Nephron progenitor cell (in vitro differentiated cells): ENCODE results near the gene BCDIN3D.

Experiments
- DNase-seq: peaks from one replicate; pipeline ENCODE4 v3.0.0; 2021
- H3K27ac Mint-ChIP-seq: 2 replicates; pipeline ENCODE4 v1.8.0; 2021; ENCODE audit warnings: mild to moderate bottlenecking, moderate library complexity, mixed read lengths
- H3K27me3 Mint-ChIP-seq: 2 replicates; pipeline ENCODE4 v1.8.0; 2021; ENCODE audit warnings: mild to moderate bottlenecking, low read depth, mixed read lengths; ENCODE audit not compliant: poor library complexity
- H3K36me3 Mint-ChIP-seq: 2 replicates; pipeline ENCODE4 v1.8.0; 2021; ENCODE audit warnings: low read depth, mixed read lengths
- H3K4me1 Mint-ChIP-seq: 2 replicates; pipeline ENCODE4 v1.8.0; 2021; ENCODE audit warnings: mixed read lengths
- H3K4me3 Mint-ChIP-seq: 2 replicates; pipeline ENCODE4 v1.8.0; 2021; ENCODE audit warnings: mild to moderate bottlenecking, moderate library complexity, mixed read lengths
- H3K9me3 Mint-ChIP-seq: 2 replicates; pipeline ENCODE4 v1.8.0; 2021; ENCODE audit warnings: mild to moderate bottlenecking, moderate library complexity, mixed read lengths
- CTCF ChIP-seq: fragments of 200-600 bp; sonication (generic); IDR thresholded peaks from 2 replicates; pipeline ENCODE4 v1.5.0; 2021; ENCODE audit warnings: antibody characterized with exemption

BCDIN3D gene

GRCh38 chr12:49793620-49794019 is 49.3 kb downstream of the BCDIN3D start:
- no peaks in the 10 kb centered on the region for H3K9me3 Mint-ChIP-seq
- no peak for TF ChIP-seq CTCF
- H3K27me3 Mint-ChIP-seq = no peaks in the 10 kb centered on the region
- peaks cover 13% of the 10 kb centered on the region for H3K36me3 Mint-ChIP-seq
- peaks cover 17% of the 10 kb centered on the region for H3K4me1 Mint-ChIP-seq
- H3K4me3 Mint-ChIP-seq = no peak overlapping the region
- no peak for DNase-seq
- no peak overlapping the region for H3K27ac Mint-ChIP-seq

GRCh38 chr12:49792976-49793580 is 49.8 kb downstream of the BCDIN3D start:
- H3K27me3 Mint-ChIP-seq = peaks cover 2% of the 10 kb centered on the region
- DNase-seq = no peak
- peaks cover 14% of the 10 kb centered on the region for H3K36me3 Mint-ChIP-seq
- peaks cover 17% of the 10 kb centered on the region for H3K4me1 Mint-ChIP-seq
- peaks cover under 1% of the 10 kb centered on the region for H3K9me3 Mint-ChIP-seq
- no peak for TF ChIP-seq CTCF
- H3K4me3 Mint-ChIP-seq = no peak overlapping the region
- H3K27ac Mint-ChIP-seq = no peak overlapping the region

- H3K27ac Mint-ChIP-seq = no peak overlapping the region
- DNase-seq = no peak
- H3K9me3 Mint-ChIP-seq = peaks cover 7% of the 10 kb centered on the region
- H3K36me3 Mint-ChIP-seq = peaks cover 21% of the 10 kb centered on the region
- TF ChIP-seq CTCF = no peak
- peaks cover 17% of the 10 kb centered on the region for H3K4me1 Mint-ChIP-seq
- H3K27me3 Mint-ChIP-seq = peaks cover 2% of the 10 kb centered on the region
- H3K4me3 Mint-ChIP-seq = no peak overlapping the region
These were observed 50.5 kb downstream of the BCDIN3D start for GRCh38 chr12:49792181-49792970.

- DNase-seq = no peak
- H3K27ac Mint-ChIP-seq = no peak overlapping the region
- no peak overlapping the region for H3K4me3 Mint-ChIP-seq
- peaks cover 22% of the 10 kb centered on the region for H3K36me3 Mint-ChIP-seq
- peaks cover 2% of the 10 kb centered on the region for H3K27me3 Mint-ChIP-seq
- H3K9me3 Mint-ChIP-seq = peaks cover 8% of the 10 kb centered on the region
- no peak for TF ChIP-seq CTCF
- peaks cover 17% of the 10 kb centered on the region for H3K4me1 Mint-ChIP-seq
These were observed 51.2 kb downstream of the BCDIN3D start for GRCh38 chr12:49791700-49792099.

GRCh38 chr12:49790741-49791555 is 52.0 kb downstream of the BCDIN3D start:
- Mint-ChIP-seq H3K4me3 (peak overlapping the region; percentile 26), H3K27ac (peak overlapping the region; percentile 80), H3K4me1 (peaks cover 17% of the 10 kb centered on the region), H3K27me3 (peaks cover 2% of the 10 kb centered on the region), H3K9me3 (peaks cover 8% of the 10 kb centered on the region), H3K36me3 (peaks cover 22% of the 10 kb centered on the region)
- no peak for TF ChIP-seq CTCF
- DNase-seq = no peak
